RCC 7860 (cell line): ENCODE data around the gene LRSAM1.
"Not testable (repeated sequence)": the region's sequence is repeated elsewhere in the genome, so short reads cannot be mapped to it uniquely, and the experiment has no call there.

Source experiments
- DNase-seq: peaks from one replicate; pipeline ENCODE4 v3.0.0-alpha.2; 2015; ENCODE audit warnings: low spot score
- FAIRE-seq: peaks from 2 replicates; lab custom pipeline; 2012; peaks lifted over from hg19 to GRCh38; lab: Jason Lieb, UNC

The LRSAM1 gene

DNA sequence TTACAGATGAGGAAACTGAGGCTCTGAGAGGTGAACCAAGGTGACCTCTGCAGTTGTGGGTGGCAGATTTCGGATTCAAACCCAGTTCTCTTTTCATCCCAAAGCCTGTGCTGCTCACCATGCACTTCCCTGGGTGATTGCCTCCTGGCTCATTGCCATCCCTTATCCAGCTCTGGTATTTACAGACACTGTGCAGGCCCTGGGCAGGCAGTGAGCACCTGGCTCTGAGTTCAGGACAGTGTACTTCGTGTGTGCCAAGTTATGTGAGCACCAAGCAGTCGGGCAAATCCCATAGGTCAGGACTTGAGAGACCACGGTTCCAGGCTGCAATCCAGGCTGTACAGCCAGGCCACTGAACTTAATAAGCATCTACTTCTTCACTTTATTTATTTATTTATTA is 1.4 kb downstream of the LRSAM1 start:
- DNase-seq: no peak
- no peak for FAIRE-seq

DNA sequence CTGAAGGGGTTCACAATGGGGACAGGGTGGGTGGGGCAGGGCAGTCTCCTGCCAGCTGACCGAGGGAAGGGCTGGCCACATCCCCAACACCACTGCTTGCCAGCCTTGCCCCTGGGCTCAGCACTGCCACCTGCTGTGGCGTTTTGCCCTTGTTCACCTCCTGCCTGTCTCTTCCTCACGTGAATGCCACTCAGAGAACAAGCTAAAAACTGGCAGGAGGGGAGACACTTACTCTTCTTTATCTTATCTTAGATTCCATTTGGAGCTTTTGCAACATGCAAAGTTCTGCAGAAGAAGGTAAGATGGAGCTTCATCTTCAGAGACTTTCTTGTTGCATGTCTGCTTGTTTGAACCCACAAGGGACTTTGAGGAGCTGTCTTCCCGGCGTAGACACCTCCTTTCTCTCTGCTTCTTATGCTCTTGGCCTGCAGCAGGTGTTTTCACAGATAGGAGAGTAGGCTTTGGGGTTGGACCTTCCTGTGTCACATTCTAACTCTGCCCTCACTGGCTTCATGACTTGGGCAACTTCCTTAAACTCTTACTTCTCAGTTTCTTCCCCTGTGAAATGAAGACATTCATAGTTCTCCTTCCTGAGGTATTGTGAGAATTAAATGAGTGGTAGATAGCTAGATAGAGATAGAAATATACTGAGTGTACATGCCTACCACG is 4.1 kb downstream of the LRSAM1 start:
- DNase-seq (no peak), FAIRE-seq (no peak)

DNA sequence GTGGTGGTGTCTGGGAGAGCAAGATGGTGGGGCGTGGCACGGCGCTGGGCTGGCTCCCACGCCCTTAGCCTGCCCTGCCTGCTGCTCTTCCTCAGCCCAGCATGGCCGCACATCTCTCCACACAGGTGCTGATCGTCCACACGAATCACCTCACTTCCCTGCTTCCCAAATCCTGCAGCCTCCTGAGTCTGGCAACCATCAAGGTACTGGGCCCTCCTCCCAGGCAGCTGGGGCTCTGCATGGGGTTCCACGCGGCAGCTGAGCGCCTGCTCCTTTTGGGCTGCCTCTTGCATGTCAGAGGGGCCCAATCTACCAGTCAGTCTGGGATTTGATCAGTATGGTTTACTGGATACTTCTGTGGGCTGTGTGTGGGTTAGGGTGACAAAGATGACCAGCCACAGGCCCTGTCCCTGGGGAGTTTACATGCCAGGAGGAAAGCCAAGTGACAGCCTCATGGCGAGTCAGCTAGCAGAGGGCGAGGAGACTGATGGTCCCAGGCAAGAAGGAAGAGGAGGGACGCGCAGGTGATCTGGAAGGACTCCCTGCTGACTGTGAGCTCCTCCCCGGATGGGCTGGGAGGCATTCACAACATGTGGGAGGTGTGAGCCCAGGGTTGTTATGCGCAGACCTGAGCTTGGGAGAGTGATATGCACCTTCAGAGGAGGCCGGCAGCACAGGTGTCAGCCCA is 6.0 kb downstream of the LRSAM1 start:
- FAIRE-seq (no peak), DNase-seq (peak; percentile 50)

DNA sequence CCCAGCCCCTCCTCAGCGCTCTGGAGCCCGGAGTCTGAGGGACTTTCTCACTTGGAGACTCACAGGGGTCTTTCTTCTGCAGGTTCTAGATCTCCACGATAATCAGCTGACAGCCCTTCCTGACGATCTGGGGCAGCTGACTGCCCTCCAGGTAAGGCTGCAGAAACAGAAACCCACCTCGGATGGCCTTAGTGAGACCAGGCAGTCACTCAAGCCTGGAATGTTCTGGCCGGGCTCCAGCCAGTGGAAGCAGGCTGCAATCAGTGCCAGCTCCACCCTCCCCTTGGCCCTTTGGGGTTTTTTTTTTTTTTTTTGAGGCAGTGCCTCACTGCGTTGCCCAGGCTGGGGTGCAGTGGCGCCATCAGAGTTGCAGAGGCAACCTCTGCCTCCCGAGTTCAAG is 7.6 kb downstream of the LRSAM1 start:
- DNase-seq (no peak), FAIRE-seq (no peak)

DNA sequence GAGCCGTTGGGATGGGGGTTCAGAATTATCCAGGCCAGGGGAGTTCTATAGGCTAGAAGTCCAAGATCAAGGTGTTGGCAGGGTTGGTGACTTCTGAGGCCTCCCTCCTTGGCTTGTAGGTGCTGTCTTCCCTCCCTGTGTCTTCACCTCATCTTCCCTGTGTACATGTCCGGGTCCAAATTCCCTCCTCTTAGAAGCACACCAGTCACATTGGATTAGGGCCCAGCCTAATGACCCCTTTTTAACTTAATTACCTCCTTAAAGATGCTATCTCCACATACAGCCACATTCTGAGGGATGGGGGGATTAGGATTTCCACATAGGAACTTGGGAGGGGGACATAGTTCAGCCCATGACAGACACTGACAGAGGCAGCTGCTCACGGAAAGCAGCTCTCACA is 12.1 kb downstream of the LRSAM1 start:
- DNase-seq: no peak
- no peak for FAIRE-seq

DNA sequence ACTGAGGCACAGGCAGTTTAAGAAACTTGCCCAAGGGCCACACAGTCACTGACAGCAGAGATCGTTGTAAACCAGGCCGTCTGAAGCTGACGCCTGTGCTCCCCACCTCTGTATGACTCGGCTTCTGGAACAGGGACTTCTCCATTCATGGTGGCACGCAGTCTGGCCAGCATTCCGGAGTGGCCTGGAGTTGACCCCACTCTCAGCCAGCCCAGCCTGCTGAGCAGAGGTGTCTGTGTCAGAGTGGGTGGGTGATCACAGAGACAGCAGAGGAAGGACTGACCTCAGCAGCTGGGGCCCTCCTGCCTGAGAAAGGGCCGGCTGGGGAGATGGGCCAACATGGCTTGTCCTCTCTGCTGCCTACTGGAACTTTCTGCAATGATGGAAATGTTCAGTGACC is 12.6 kb downstream of the LRSAM1 start:
- DNase-seq (no peak), FAIRE-seq (no peak)

DNA sequence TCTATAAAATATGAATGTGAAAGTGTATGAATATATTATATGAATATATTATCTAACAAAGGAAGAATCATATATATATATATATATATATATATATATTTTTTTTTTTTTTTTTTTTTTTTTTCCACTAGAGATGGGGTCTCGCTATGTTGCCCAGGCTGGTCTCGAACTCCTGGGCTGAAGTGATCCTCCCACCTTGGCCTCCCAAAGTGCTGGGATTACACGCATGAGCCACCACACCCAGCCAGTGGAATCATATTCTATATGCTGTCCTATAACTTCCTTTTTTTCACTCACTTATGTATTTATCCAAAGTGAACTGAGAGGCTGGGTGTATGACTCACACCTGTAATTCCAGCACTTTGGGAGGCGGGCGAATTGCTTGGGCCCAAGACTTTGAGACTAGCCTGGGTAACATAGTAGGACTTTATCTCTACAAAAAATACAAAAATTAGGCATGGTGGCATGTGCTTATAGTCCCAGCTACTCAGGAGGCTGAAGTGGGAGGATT is 15.2 kb downstream of the LRSAM1 start:
- not testable (repeated sequence) for DNase-seq, FAIRE-seq

DNA sequence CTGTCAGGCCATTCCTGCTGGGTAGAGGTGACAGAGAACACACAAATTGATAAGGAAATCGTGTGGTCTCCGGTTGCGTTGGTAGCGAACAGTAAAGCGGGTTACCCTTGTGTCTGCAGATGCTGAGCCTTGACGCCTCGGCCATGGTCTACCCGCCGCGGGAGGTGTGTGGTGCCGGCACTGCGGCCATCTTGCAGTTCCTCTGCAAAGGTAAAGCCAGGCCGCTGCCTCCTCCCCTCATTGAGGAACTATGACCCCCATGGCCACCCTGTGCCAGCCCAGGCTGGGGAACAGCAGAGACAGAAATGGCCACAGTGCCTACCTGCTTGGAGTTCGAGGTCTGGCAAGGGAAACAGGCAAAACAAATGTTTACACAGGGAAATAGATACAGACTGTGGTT is 16.3 kb downstream of the LRSAM1 start:
- DNase-seq (no peak), FAIRE-seq (no peak)

DNA sequence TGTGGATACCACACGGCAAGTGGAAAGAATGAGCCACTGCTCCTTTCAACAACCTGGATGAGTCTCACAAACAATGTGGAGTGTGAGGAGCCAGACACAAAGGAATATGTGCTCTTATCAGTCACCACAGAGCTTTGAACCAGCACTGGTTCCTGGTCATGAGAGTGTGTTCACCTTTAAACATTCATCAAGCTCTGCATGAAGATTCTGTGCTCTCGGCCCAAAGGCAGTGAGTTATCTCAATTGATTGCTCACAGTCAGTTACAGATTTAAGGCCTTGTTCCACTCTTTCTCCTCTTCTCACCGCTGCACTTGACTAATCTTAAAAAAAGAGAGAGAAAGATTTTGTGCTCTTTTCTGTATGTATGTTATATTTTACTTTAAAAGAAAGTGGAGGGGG is 19.4 kb downstream of the LRSAM1 start:
- no peak for FAIRE-seq
- DNase-seq: no peak

DNA sequence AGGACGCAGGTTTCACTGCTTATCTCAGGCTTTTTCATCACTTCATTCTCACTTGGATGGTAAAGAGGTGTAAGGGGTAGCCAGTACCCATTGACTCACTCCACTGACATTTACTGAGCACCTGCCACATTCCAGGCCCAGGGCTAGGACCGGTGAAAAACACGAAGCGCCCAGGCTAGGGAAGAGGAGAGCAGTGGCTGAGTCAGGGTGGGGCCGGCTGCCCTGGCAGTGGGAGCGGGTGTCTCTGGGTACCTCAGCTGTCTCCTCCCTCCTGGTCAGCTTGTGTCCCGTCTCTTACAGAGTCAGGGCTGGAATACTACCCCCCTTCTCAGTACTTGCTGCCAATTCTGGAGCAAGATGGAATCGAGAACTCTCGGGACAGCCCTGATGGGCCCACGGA is 22.2 kb downstream of the LRSAM1 start:
- DNase-seq: no peak

DNA sequence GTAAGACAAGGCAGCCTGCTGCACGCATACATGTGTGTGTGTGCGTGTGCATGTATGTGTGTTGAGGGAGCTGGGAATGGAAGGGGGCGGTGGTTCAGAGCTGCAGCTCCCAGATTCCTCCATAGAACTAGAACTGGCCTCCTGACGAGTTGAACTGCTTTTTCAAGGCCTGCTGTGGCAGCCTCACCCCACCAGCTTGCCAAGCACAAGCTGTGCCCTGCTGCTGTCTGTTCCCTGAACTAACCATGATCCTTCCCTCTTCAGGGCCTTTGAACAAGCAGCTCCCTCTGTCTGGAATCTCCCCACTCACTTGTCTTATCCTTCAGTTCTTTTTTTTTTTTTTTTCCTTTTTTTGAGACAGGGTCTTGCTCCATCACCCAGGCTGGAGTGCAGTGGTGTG is 22.6 kb downstream of the LRSAM1 start:
- FAIRE-seq (no peak), DNase-seq (no peak)

More for the DNA sequence above, 22.2 kb downstream of the LRSAM1 start:
- no peak for FAIRE-seq

DNA sequence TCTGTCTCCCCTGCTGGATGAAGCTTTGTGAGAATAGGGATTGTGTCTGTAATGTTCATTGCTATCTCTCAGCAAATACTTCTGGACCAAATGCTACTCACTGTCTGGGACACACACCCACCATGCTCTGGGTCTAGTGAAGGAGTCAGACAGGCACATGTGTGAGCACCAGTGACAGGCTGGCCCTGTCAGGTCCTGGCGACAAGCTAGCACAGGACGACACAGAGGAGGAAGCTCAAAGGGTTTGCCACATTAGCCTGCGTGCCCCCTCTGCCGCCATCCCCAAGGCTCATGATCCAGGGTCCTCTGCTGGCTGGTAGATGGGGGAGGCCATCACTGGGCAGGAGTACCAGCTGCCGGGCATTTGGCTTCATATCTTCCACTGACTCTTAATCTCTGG is 23.3 kb downstream of the LRSAM1 start:
- DNase-seq (no peak), FAIRE-seq (no peak)

DNA sequence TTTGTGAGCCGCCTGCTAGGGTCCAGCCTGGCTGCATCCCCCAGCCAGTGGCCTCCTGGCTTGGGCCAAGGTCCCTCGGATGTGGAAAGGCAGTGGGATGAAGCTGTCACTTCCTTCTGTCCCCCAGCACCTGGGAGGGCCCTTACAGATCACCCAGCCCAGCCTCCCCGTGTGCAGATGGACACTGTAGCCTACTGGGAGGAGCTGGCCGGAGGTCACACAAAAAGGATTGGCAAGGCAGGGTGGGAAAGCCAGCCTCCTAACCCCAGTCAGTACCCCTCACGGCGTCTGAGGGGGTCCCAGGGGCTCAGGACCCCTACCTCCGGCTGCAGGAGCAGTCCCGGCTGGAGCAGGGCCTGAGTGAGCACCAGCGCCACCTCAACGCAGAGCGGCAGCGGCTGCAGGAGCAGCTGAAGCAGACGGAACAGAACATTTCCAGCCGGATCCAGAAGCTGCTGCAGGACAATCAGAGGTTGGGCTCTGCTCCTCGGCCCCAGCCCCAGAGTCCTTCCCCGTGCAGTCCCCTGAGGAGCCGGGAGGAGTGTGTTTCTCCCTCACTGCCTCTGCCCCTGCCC is 28.3 kb downstream of the LRSAM1 start:
- no peak for DNase-seq
- no peak for FAIRE-seq

DNA sequence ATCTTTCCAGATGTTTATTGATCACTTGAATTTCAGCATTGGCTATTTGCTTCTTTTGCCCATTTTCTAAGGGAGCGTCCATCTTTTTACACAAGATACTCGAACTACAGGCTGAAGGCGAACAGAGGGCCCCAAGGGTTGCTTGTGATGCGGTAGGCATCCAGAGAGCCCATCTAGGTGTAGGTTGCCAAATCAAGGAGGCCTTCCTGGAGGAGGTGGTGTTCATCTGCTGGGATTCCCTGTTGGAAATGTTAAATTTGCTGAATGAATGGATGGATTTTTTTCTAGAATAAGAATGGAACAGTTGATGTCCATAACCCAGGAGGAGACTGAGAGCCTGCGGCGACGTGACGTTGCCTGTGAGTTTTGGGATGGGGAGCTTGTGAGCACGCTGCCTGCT is 31.4 kb downstream of the LRSAM1 start:
- DNase-seq: no peak
- FAIRE-seq: no peak

DNA sequence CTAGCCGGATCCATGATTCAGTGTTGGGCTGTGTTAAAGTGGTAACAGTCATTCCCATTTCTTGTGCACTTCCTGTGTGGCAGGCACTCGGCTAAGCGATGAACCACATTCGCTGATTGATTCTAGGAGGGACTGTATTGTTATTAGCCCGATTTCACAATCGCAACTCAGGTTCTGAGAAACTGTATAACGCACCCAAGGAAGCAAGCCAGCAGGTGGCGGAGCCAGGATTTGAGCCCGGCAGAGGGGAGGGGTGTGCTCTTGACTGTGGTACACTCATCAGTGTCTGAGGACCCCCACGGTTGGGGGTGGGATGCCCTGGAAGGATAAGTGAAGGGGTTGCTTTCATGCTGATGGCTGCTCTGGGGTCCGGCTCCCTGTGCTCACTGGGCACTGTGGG is 34.7 kb downstream of the LRSAM1 start:
- DNase-seq (no peak), FAIRE-seq (no peak)

DNA sequence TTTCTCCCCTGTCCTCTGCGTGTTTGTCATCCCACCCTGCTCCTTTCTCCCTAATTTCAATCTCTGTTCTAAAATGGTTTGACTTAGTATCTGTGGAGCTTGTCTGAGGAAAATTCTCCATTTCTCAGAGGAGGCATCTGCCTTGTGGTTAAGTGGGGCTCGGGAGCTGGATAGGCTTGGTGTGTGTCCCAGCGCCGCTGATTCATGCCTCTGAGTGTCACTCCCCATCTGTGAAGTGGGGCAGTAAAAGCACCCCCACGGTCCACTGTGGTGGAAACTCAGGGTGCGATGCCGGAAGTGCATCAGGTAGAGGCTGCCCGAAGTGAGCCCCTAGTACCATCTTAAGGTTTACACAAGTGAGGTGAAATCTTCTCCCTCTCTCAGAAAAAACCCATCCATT is 37.6 kb downstream of the LRSAM1 start:
- DNase-seq: no peak
- FAIRE-seq: no peak

DNA sequence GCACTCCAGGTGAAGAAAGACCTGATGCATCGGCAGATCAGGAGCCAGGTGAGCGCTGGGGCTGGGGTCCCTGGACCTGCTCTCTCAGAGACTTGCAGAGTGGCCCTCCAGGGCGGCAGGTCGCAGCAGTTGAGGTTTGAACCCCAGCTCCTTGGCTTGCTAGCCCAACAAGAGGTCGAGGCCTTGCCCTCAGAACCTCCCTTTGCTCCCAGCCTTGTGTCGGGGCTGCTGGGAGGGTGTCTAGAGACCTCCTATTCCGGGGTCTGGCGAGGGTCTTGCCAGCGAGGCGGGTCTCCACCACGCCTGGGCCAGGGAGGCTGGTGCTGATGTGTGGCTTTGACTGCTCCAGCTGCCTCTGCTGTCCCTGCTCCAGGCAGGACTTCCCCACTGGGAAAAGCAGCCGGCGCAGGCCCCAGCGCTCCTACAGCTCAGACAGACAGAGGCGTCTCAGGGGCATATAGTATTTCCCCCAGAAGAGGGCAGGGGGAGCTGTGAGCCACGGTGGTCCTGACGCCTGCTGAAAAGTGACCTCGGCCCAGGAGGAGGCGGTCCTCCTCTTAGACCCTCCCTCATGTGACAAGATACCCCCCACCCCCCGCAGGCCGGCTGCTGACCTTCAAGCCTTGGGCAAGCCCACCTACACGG is 38.3 kb downstream of the LRSAM1 start:
- no peak for DNase-seq
- FAIRE-seq: no peak

DNA sequence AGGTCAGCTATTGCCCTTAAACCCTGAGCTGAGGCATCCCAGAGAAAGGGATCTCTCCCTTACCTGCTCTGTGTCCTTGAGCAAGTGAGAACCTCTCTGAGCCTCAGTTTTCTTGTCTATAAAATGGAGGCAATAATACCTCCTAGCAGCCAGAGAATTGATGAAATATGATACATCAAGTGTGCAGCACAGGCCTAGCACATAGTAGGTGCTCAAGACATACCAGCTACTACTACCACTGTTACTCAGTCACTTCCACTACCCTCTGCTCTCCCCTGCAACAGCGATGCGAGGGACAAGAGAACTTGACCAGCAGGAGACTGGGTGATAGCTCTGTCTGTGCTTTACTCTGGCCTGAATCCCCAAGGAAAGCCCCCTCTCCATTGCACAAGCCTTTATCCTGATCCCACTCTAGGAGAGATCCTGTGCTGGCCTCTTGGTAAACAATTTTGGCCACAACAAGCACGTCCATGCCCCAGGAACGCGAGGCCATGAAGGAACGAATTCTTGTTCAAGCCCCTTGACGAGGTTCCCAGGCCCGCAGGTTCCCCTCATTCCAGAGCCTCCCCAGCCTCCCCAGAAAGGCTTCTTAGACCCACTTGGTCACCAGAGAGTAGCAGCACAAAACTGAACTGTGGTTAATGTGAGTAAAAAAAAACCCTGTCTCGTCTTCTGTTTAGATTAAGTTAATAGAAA is 39.4 kb downstream of the LRSAM1 start:
- FAIRE-seq (no peak), DNase-seq (no peak)

DNA sequence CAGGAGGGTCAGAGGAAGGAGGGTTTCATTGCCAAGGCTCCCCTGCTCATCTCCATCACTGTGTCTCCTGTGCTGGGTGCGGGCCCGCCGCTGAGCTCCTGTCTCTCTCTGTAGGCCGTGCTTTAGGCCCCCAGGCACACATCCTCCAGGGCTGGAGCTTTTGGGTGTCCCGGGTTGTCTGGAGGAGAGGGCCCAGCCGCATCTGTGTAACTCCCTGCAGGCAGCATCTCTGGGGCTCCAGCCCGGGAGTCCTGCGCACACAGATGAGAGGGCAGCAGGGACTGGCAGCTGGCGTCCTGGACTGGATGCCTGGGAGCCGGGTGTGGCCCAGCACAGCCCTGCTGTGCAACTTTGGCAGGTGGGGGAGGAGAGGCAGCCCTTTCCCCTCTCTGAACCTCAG is 40.2 kb downstream of the LRSAM1 start:
- FAIRE-seq: no peak
- DNase-seq: no peak

DNA sequence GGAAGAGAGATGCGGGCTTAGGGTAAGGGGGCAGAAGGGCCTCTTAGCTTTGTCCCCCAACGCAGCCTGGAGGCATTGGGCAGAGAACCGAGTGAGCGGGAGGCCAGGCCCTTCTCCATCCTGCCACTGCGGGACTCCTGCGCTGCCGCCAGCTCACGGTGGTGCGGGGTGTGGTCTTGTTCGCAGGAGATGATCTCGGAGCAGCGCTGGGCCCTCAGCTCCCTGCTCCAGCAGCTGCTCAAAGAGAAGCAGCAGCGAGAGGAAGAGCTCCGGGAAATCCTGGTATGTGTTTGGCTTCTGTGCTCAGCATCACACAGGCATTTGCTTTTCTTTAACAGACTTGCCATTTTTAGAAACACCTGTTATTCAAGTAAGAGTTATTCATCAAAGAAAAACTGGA is 41.3 kb downstream of the LRSAM1 start:
- DNase-seq: no peak
- no peak for FAIRE-seq

DNA sequence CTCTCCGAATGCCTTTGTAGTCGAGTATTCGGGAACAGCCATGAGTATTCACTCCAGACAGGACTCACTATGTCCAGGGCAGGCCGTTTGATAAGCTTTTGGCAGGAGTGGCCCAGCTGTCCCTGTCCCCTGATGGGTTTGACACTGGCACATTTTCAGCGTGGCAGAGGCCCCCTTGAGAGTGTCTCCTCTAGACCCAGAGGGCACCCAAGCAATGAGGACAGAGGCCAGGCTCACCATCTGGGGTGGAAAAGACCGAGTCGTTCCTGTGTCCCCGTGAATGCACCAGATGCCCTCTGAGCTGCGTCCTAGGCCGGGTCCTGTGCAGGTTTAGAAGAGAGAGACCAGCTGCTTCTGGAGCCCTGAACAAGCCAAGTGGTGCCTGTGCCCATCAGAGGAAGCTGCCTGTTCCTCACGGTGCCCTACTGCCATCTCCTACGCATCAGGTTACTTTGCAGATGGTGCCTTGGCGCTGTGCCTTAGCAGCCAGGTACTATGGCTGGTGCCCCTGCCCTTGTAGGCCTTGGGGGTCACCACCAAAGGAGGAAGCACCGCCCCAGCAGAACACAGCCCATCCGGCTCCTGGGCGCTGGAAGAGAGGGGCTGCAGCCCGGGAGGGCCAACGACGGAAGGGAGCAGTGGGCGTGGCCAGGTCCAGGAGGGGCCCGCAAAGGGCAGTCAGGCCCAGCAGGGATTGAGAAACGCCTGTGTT is 42.4 kb downstream of the LRSAM1 start:
- DNase-seq: no peak
- FAIRE-seq: no peak
